WERI-Rb-1 (cell line): ENCODE measurements around the gene VWA3A.
"Not testable (repeated sequence)": the region's sequence is repeated elsewhere in the genome, so short reads cannot be mapped to it uniquely, and the experiment has no call there.

Experiments
- DNase-seq: peaks from one replicate; pipeline ENCODE4 v3.0.0-alpha.2; 2020
- H3K27ac ChIP-seq: fragments of 250-450 bp; sonication (Bioruptor Pico); 2 replicates; pipeline ENCODE4 v1.5.1; 2020; ENCODE audit warnings: mild to moderate bottlenecking, moderate library complexity
- H3K27me3 ChIP-seq: fragments of 250-450 bp; sonication (Bioruptor Pico); 2 replicates; pipeline ENCODE4 v1.5.1; 2021; ENCODE audit warnings: mild to moderate bottlenecking, low read depth, moderate library complexity; ENCODE audit not compliant: insufficient read depth, severe bottlenecking
- H3K36me3 ChIP-seq: fragments of 250-450 bp; sonication (Bioruptor Pico); 2 replicates; pipeline ENCODE4 v1.5.1; 2020; ENCODE audit warnings: mild to moderate bottlenecking, moderate library complexity
- H3K4me3 ChIP-seq: 2 replicates; pipeline ENCODE4 v1.5.1; 2011; ENCODE audit warnings: low read depth, mild to moderate bottlenecking, control low read depth, low read length
- H3K9me3 ChIP-seq: fragments of 250-450 bp; sonication (Bioruptor Pico); 2 replicates; pipeline ENCODE4 v1.5.1; 2021; ENCODE audit warnings: mild to moderate bottlenecking, moderate library complexity; ENCODE audit not compliant: severe bottlenecking
- CTCF ChIP-seq: IDR thresholded peaks from 2 replicates; pipeline ENCODE4 v1.5.1; 2011; ENCODE audit warnings: low read depth, mild to moderate bottlenecking, control low read depth, inconsistent platforms, low read length

The VWA3A gene

GRCh38 chr16:22092143-22092933 lies at the start of gene VWA3A:
VWA3A (plus strand) TSS chr16:22092541; CDS start chr16:22092638, 97 bp downstream.
- no peak within 1 kb of the TSS for H3K4me3 ChIP-seq
- no peak for DNase-seq
- H3K27me3 ChIP-seq = no peaks in the 10 kb centered on the region
- H3K36me3 ChIP-seq = no peaks in the 10 kb centered on the region
- H3K9me3 ChIP-seq = no peaks in the 10 kb centered on the region
- no peak for TF ChIP-seq CTCF
- no peak within 1 kb of the TSS for H3K27ac ChIP-seq

- H3K9me3 ChIP-seq, H3K36me3 ChIP-seq, H3K27me3 ChIP-seq, DNase-seq, H3K4me3 ChIP-seq, H3K27ac ChIP-seq: not testable (repeated sequence)
Observed at GRCh38 chr16:22043882-22044281, 48.5 kb upstream of the VWA3A start.

- not testable (repeated sequence) for DNase-seq, H3K4me3 ChIP-seq, H3K9me3 ChIP-seq, H3K36me3 ChIP-seq, H3K27me3 ChIP-seq, H3K27ac ChIP-seq
Observed at GRCh38 chr16:22045888-22046287, 46.5 kb upstream of the VWA3A start.

GRCh38 chr16:22050963-22051362 lies 41.4 kb upstream of the VWA3A start:
- no peak for TF ChIP-seq CTCF
- Histone ChIP-seq H3K36me3 (no peaks in the 10 kb centered on the region), H3K4me3 (no peak overlapping the region), H3K9me3 (no peaks in the 10 kb centered on the region), H3K27me3 (no peaks in the 10 kb centered on the region), H3K27ac (no peak overlapping the region)
- DNase-seq = no peak

GRCh38 chr16:22052980-22053379 lies 39.4 kb upstream of the VWA3A start:
- no peak overlapping the region for H3K4me3 ChIP-seq
- no peak for TF ChIP-seq CTCF
- H3K27ac ChIP-seq = no peak overlapping the region
- no peaks in the 10 kb centered on the region for H3K36me3 ChIP-seq
- H3K9me3 ChIP-seq = no peaks in the 10 kb centered on the region
- no peak for DNase-seq
- no peaks in the 10 kb centered on the region for H3K27me3 ChIP-seq

- Histone ChIP-seq H3K27me3 (no peaks in the 10 kb centered on the region), H3K4me3 (no peak overlapping the region), H3K27ac (no peak overlapping the region), H3K36me3 (no peaks in the 10 kb centered on the region), H3K9me3 (no peaks in the 10 kb centered on the region)
- no peak for TF ChIP-seq CTCF
- no peak for DNase-seq
Observed at GRCh38 chr16:22053921-22054341, 38.4 kb upstream of the VWA3A start.
